NOMO-1 (cell line): Measurements from ENCODE around the gene TAS2R38.

ENCODE experiments used
- DNase-seq, 2 experiments: peaks; one replicate each; lab custom pipeline; 2025; ENCODE audit not compliant: unreplicated experiment in 2 of 2; lab: John Stamatoyannopoulos, UW

Gene TAS2R38

DNA sequence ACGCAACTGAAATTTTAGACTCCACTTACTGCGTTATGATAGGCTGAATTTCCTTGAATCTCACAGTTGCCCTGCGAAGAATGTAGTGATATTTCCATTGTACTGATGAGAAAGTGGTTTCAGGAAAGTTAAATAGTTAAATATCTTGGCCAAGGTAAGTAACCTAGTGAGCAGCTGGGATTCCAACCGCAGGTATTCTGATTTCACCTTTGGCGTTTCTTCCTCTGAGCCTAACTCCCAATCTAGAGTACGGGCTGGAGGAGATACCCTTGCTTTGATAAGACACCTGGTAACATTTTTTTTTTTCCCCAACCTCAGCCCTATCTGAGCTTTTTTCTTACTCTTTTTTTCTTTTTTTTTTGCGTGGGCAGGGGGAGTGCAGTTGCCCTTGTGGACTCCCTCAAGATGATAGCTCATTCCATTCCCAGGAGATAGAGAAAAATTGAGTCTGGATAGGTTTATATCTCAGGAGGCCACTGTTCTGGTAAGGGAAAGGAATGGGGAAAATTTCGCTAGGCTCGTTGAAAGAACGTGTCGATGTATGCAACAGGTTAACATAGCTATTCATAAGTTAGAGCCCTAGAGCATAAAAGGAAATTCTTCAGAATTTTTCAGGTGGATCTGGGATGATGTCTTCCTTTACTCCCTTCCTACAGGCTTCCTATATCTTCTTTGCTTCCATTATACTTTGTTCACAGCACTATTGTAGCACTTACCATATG lies 3.1 kb upstream of the TAS2R38 start:
- DNase-seq: no peak

DNA sequence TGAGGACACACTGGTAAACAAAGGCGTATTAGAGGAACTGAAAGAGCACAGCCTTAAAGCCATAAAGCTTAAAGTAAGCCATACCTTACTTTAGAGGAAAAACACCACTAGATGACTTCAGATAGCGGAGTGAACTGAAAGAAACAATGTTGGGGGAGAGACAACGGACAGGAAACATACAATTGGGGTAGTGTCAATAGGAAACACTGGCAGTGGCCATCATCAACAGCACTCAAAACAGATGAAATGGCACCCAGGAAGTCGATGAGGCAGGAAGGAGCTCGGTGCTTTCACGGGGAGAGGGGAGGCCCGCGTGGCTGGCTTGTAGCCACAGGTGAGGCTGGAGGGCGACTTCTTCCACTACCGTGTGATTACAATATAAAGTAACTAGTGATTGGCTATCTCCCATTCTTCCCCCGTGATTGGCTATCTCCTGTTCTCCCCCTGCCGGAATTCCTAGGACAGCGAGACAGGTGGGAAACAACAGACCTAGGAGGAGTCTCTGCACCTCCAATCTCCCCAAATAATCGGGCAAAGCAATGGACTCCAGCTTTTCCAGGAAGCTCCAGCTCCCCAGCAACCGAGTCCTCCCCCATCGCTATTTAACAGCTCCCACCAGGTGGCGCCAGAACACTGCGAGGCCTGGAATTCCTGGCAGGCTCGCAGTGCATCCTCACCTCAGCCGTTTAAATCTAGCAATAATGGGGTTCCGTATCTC lies 2.4 kb upstream of the TAS2R38 start:
- peak; percentile 38 to 43 for DNase-seq

DNA sequence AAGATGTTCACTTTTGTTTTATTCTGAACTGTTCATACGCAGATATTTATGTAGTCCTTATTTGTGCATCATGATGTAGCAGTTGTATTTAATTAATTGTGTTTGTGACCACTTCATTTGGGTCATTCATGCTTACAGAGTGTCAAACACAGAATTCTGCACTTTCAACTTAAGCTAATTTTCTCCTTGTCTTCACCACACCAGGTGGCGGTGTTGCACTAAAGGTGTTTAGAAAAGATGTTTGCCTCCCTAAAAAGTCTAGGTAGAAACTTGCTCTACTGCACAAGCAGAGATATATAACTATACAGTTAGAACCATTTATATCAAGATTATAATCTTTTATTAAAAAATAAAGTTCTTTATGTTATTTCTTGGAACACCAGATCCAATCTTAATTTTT lies 1.3 kb upstream of the TAS2R38 start:
- peak in 1 of 2 experiments; percentile 4 for DNase-seq

DNA sequence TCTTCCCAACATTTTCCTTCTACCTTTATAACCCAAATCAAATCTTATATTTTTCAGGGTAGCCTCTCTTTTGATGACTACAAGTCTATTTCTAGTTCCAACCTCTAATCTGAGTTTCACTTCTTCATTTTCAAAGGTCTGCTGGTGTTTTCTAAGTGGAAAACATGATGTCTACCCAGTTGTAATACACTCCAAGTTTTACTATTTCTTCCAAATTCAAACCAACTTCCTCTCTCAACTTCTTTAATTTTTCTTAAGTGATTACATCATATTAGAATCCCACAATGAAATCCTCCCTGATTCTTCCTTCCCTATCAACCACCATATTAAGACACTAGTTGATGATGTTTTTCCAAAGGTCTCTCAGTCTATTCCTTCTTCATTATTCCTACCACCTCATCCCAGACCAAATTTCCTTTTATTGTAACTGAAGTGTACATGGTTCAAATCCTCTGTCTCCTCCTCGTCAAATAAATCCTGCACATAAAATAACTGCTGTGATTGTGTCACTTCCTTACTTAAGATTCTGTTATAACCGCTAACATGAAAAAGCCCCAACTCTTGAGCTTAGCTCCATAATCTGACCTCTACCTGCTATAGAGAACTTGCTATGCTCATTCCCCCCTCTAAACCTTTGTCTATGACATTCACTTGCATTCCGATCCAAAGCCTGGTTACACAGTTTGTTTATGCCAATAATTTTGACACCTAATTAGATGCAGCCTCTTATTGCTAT lies 12.7 kb downstream of the TAS2R38 start:
- DNase-seq: peak; percentile 47 to 86

DNA sequence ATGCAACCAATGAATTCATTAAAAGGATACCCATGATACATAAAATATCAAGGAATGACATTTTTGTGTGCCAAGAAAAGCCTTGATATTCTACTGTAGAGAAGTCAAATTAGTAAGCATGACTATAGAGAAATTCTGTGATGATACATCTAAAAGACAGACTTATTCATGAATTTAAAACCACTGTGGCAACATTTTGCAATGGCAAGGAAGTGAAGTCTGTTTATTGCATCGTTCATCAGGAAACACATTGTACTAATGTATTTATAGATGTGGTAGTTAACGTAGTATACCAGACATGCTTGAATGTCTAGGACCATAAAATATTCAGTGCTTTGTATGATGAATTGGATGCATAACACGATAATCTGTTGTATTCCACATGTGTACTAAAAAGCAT lies 17.5 kb downstream of the TAS2R38 start:
- peak; percentile 59 to 86 for DNase-seq

DNA sequence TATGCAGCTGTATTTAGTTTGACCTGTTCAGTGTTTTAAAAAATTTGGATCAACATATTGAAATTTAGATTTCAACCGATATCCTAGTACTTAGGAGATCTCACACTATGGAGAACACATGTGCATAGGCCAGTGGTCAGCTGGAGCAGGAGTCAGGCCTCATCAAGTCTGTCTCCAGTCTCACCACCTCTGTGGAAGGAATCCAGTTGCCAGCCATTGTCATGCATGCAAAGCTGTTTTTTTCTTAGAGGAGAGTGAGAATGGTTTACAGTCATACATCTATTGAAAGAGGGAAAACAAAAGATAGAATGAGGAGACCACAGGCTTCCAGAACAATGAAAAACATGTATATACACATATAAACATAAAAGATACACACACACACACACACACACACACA lies 19.2 kb downstream of the TAS2R38 start:
- no peak for DNase-seq

DNA sequence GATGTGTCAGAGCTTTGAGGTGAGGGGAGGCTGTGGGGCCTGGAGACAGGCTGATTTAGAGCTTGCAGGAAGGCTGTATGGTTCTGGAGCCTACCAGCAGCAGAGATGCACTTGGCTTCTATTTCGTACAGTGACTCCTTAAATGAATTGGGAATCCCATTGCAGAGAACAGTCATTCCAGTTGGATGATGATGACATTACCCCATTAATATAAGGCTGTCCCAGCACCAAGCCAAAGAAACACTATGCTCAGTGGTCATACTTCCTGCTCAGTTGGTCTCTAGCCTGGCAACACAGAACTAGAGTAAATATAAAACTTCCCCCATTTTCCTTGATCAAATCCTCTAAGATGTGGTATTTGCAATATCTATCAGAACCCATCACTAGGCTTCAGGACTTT lies 21.1 kb downstream of the TAS2R38 start:
- DNase-seq: no peak

DNA sequence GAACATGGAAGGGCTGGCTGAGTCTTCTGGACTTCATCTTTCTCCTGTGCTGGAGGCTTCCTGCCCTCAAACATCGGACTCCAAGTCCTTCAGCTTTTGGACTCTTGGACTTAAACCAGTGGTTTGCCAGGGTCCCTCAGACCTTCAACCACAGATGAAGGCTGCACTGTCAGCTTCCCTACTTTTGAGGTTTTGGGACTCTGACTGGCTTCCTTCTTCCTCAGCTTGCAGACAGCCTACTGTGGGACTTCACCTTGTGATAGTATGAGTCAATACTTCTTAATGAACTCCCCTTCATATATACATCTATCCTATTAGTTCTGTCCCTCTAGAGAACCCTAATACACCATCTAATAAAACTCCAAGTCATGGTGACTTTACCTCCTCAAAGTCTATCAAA lies 22.8 kb downstream of the TAS2R38 start:
- no peak for DNase-seq

DNA sequence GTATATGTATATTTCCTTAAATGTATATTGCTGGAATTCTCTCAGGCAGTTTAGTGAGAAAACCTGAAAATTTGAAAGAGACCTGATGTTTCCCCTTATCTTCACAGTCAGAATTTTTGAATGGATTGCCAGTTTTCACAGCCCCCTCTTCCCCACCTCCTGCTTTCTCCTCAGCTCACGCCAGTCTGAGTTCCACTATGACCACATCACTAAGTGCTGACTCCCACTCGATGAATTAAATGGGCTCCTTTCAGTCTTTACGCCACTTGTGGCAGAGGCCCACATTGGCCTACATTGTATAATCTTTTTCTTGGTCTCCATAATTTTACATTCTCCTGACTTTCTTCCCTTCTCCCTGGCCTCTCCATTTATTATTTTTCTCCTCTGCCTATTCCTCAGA lies 23.7 kb downstream of the TAS2R38 start:
- DNase-seq: no peak

DNA sequence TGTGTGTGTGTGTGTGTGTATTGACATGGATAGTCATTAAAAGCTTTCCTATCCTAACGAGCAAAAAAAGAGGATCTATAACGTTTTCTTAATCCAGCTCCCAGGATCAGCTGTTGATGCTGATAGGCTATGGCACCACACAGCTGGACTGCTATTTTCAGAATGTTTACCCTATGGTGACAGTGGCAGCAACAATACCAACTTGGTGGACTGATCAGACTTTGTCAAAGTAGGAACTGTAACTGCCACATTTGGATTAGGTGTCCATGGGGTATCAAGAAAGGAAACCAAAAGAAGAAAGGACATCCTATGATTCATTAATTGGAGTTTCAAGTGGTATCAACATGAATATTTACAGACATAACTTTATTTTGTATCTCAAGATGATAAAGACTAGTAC lies 24.1 kb downstream of the TAS2R38 start:
- no peak for DNase-seq

DNA sequence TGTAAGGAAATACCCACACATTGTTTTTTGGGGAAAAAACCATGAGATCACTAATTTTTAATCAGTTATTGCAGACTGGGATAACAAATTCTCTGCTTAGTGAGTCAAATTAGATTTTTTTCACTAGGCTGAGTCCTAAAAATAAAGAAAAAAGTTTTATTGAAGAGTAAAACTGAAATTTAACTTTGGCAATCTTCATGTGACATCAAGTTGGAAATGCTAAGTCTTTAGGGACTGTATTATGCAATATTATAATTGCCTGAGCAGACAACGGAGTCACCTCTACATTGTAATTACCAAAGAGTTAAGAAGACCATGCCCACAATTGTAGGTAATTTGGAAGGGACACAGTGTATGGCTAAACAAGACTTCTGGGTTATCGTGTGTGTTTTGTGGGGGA lies 24.6 kb downstream of the TAS2R38 start:
- peak in 1 of 2 experiments; percentile 33 for DNase-seq

DNA sequence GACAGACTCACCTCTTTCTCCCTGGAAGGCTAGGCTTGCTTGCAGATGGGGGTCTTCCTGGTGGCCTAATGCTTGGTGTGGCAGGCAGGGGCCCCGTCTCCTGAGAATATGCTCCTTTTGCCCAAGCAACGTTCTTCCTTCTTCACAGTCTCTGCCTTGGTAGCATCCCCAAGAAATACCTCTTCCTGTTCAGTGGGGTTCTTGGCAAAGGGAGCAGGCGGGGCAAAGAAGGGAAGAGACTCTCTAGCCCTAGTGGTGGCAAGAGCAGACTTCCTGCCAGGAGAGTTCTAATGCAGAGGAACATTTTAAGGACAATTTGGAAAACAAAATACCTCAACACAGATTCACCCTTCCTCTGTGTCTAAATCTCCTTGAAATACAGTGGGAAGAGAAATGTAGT lies 26.8 kb downstream of the TAS2R38 start, which contains the start of gene CLEC5A:
TSS of gene CLEC5A (minus strand) at position 179 of the 400 bp plus-strand sequence. CDS start 682 bp downstream, outside the sequence.
- DNase-seq: no peak

DNA sequence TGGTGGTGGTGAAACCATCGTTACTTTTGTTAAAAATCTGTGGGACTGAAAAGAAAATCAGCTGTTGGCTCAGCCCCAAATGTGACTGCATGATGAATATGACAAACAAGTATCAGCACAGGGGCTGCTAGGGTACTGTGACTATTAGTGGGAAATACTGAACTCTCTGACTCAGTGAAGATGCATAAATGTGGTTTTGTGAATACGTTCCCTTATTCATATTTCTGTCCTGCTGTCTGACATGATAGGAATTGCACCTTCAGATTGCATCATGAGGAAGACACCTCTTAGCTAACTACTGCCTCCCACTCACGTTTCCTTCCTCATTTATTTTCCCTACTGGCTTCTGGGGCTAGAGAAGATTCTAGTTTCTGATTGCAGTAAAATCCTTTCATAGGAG lies 28.2 kb downstream of the TAS2R38 start:
- peak; percentile 57 to 77 for DNase-seq

DNA sequence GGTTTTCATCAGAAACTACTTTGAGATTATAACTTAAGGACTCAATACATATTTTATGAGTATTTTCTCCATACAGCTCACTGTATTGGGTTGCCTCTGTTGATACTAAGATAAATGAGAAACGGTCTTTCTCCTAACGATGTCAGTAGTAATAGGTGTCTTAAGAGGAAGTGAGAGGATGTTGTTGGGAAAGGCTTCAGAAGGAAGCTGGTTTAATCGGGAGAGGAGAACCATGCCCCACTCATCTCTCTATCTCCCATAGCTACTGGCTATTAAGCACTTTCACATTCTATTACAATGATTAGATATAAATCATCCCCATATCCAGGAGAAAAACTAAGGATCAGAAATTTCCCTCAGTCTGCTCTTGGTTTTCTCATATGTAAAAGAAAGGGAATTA lies 28.8 kb downstream of the TAS2R38 start:
- peak; percentile 9 to 33 for DNase-seq

DNA sequence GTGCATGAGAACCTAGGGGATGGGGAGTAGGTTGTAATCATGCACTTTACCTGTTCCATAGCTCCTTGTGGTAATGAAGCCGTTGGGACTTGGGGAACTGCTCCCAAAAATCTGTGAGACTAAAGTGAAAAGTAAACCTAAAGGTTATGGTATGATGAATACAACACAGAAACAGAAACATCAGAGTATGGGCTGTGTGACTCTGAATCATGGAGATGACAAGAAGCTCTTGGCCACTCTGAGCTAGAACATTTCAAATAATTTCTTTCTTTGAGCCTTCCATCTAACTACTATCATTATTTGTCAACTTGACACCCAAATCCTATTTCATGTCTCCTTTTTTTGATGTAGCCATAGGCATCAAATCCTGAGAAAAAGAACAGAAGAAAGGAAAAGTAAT lies 29.7 kb downstream of the TAS2R38 start:
- no peak for DNase-seq

DNA sequence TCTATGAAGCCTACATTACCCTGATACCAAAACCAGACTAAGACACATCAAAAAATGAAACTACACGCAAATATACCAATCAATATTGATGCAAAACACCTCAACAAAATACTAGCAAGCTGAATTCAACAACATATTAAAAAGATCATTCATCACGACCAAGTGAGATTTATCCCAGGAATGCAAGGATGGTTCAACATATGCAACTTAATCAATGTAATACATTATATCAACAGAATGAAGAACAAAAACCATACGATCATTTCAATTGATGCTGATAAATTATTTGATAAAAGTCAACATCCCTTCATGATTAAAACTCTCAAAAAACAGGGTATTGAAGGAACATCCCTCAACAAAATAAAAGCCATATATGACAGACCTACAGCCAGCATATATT lies 32.5 kb downstream of the TAS2R38 start:
- no peak for DNase-seq

DNA sequence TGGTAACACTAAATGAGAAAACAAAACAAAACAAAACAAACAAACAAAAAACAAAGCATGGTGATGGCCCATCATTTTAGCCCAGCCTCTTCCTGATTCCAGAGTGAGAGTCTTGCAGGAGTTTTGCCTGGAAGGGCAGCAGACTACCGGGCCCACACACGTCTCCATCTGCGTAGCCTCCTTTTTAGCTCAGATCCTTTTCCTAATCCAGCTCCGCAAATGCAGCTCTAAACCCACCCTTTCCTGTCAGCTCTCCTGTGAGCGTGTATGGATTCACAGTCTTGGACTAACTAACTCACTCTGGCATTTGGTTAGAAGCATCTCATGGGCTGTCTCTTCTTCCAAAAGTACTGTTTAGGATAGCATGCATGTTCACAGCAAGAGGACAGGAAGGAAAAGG lies 43.4 kb downstream of the TAS2R38 start:
- no peak for DNase-seq

DNA sequence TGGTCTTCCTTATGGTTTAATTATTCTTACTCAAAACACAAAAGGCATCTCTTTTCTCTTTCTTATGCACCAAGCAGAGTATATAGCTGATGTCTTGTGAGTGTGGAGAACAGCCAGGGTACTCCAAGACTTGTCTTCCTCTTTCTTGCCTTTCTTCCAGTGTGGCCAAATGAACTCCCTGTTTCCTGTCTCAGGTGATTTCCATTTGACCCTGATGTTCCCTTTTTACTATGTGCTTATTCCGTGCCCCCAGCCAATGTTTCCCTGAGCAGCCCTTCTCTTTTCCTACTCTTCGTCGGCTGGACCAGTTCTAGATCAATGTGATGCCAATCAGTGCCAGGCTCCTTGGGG lies 44.8 kb downstream of the TAS2R38 start:
- DNase-seq: peak in 1 of 2 experiments; percentile 34

DNA sequence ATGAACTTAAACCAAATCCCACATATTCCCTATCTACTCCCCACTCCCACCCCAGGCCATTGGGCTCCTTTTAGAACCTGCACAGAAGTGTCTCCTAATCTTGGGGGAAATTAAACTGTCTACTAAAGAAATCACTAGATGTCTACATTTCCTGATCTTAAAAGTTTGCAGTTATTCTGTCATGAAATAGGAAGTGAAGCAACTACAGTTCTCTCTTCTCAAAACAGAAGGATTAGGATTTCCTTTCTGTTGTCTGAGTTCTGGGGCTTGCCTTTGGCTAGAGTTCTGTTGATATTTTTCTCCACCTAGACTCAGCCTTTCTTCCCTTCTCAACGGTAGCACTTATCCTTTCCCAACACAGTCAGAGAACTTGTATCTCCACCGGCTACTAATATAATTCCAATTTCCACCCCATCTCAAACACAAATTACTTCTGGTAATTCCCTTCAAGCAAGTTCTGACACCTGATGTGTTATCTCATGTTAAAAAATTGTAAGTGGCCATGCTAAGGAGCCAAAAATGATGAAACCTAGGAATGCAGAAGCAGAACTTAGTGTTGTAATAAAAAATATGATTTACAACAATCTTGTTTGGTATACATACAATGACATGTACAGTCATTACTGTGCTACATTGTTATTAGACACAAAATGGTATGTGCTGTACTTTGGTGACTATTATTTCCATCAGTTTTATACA lies 45.3 kb downstream of the TAS2R38 start:
- DNase-seq: peak; percentile 21 to 74
